Kidney (tissue), 14 donors: ENCODE measurements around the gene IPO11. TPM values are rescaled to one million over a fixed set of nuclear protein-coding genes. Genes with fewer than 3 reads are reported as not detected.

Source experiments
- DNase-seq, 5 donors: peaks; one replicate each; pipeline ENCODE4 v3.0.0-alpha.2; 2013 to 2020
- FAIRE-seq: peaks from 2 replicates; lab custom pipeline; 2012; peaks lifted over from hg19 to GRCh38; lab: Jason Lieb, UNC
- H3K27ac ChIP-seq, 2 donors: one replicate each; pipeline ENCODE4 v1.7.0; 2013; ENCODE audit warnings: low read depth in 2 of 2, low read length in 2 of 2, inconsistent platforms in 1 of 2
- H3K27me3 ChIP-seq: one replicate; pipeline ENCODE4 v1.7.1; 2013; ENCODE audit warnings: low read length, inconsistent platforms; ENCODE audit not compliant: control insufficient read depth, insufficient read depth
- H3K36me3 ChIP-seq, 3 donors: one replicate each; pipeline versions ENCODE4 v1.7.0 to v1.7.1; 2013; ENCODE audit warnings: low read length in 3 of 3, control low read depth in 1 of 3, inconsistent platforms in 1 of 3; ENCODE audit not compliant: insufficient read depth in 3 of 3, control insufficient read depth in 2 of 3
- H3K4me1 ChIP-seq, 3 donors: one replicate each; pipeline versions ENCODE4 v1.7.0 to v1.7.1; 2013; ENCODE audit warnings: low read length in 3 of 3, inconsistent platforms in 1 of 3, low read depth in 1 of 3; ENCODE audit not compliant: control insufficient read depth in 2 of 3, insufficient read depth in 2 of 3
- H3K4me3 ChIP-seq, 3 donors: one replicate each; pipeline versions ENCODE4 v1.7.0 to v1.8.1; 2013; ENCODE audit warnings: low read length in 3 of 3, control low read depth in 1 of 3, inconsistent platforms in 1 of 3
- H3K9ac ChIP-seq, 3 donors: one replicate each; pipeline versions ENCODE4 v1.7.0 to v1.7.1; 2013; ENCODE audit warnings: low read length in 3 of 3, control low read depth in 1 of 3, inconsistent platforms in 1 of 3
- H3K9me3 ChIP-seq, 3 donors: one replicate each; pipeline versions ENCODE4 v1.7.0 to v1.7.1; 2013; ENCODE audit warnings: low read length in 3 of 3, control low read depth in 1 of 3, inconsistent platforms in 1 of 3; ENCODE audit not compliant: control insufficient read depth in 2 of 3, insufficient read depth in 1 of 3
- intact Hi-C: fragments of 100-400 bp; cut with DNase I; formaldehyde crosslinking; loops from one replicate; pipeline ENCODE4 v1.11.1; 2022
- polyA plus RNA-seq: library from polyadenylated mRNA; stranded (reverse); fragments of 350-450 nt; fragmentation: Illumina TruSeq; extraction: RNeasy Lipid Tissue Mini Kit (QIAGEN cat#74804); gene quantifications from one replicate; pipeline ENCODE4 v1.2.3, GENCODE V29; 2014; ENCODE audit warnings: low read depth, low replicate concordance; ENCODE audit not compliant: insufficient read depth
- total RNA-seq: library from RNA; stranded (reverse); fragmentation: NEBNext Ultra II Directional; extraction: Animal tissue kit (Norgen Biotek cat#: 25700); gene quantifications from one replicate; pipeline ENCODE4 v1.2.1, GENCODE V29; 2021
- TF ChIP-seq, protein P1 (sequence below): IDR thresholded peaks from 3 replicates; pipeline ENCODE4 v1.5.1; 2012; ENCODE audit warnings: mild to moderate bottlenecking, moderate library complexity, borderline replicate concordance; ENCODE audit not compliant: insufficient read depth; ENCODE audit errors: extremely low read depth
- donor health status: control.
- donor health status: control.
- donor health status: control.
- donor health status: control.
- donor health status: control.
- donor health status: DM: yes; HTN: yes; CAD: no.
- donor health status: Normal renal cell carcinoma (clear cell type).

IPO11 gene
- total and polyA plus RNA-seq, 2 donors from 2014 or later, result 18.5 to 36.1 TPM

DNA sequence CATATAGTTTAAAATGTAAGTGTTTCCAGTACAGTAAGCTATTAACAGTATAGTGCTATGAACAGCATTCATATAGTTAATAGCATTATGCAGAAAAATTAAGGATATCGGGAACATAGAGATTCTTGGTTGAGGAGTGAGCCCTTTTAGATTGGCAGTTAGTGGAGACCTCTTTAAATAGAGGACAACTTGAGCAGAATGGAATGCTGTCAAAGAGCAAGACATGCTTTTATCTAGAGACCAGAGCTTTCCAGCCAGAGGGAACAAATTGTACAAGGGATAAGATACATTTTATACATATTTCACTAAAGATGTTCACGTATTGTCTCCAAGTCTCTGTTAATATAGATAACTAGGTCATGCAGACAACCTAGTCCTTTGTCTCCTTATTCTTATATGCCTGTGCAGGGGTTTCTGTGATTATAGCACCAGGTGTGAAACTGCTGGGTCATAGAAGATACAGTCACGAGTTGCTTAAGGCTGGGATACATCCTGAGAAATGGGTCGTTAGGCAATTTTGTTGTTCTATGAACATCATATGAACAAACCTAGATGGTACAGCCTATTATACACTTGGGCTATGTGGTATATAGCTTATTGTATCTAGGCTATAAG is 6.0 kb downstream of the IPO11 start:
- H3K4me3 ChIP-seq, result no peak overlapping the region
- no peak overlapping the region for H3K9ac ChIP-seq
- no peaks in the 10 kb centered on the region for H3K27me3 ChIP-seq
- intact Hi-C loops, result no loop called here
- peaks cover 0 to 2% (median 2%) of the 10 kb centered on the region in 3 donors for H3K4me1 ChIP-seq
- no peaks in the 10 kb centered on the region for H3K9me3 ChIP-seq
- TF ChIP-seq, protein P1, sequence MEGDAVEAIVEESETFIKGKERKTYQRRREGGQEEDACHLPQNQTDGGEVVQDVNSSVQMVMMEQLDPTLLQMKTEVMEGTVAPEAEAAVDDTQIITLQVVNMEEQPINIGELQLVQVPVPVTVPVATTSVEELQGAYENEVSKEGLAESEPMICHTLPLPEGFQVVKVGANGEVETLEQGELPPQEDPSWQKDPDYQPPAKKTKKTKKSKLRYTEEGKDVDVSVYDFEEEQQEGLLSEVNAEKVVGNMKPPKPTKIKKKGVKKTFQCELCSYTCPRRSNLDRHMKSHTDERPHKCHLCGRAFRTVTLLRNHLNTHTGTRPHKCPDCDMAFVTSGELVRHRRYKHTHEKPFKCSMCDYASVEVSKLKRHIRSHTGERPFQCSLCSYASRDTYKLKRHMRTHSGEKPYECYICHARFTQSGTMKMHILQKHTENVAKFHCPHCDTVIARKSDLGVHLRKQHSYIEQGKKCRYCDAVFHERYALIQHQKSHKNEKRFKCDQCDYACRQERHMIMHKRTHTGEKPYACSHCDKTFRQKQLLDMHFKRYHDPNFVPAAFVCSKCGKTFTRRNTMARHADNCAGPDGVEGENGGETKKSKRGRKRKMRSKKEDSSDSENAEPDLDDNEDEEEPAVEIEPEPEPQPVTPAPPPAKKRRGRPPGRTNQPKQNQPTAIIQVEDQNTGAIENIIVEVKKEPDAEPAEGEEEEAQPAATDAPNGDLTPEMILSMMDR, result no peak
- FAIRE-seq, result no peak
- peaks cover 0 to 4% (median 2%) of the 10 kb centered on the region in 3 donors for H3K36me3 ChIP-seq
- DNase-seq, result no peak
- H3K27ac ChIP-seq, result no peak overlapping the region

DNA sequence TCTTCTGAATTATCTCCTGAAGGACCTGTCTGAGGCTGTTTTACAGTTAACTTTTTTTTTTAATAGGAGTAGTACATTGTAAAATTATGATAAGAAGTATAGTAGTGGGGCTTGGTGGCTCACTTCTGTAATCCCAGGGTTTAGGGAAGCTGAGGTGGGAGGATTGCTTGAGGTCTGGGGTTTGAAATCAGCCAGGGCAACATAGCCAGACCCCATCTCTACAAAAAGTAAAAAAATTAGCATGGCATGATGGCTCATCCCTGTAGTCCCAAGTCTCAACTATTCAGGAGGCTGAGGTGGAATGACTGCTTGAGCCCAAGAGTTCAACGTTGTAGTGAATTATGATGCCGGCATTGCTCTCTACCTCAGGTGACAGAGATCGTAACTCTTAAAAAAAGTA is 7.0 kb downstream of the IPO11 start:
- no peak for DNase-seq
- H3K9me3 ChIP-seq, result no peaks in the 10 kb centered on the region
- H3K4me1 ChIP-seq, result no peaks in the 10 kb centered on the region
- FAIRE-seq, result no peak
- peaks cover 0 to 4% (median 2%) of the 10 kb centered on the region in 3 donors for H3K36me3 ChIP-seq
- no peak overlapping the region for H3K27ac ChIP-seq
- H3K27me3 ChIP-seq, result no peaks in the 10 kb centered on the region
- H3K4me3 ChIP-seq, result no peak overlapping the region
- TF ChIP-seq, protein P1, result no peak
- H3K9ac ChIP-seq, result no peak overlapping the region
- intact Hi-C loops, result no loop called here

DNA sequence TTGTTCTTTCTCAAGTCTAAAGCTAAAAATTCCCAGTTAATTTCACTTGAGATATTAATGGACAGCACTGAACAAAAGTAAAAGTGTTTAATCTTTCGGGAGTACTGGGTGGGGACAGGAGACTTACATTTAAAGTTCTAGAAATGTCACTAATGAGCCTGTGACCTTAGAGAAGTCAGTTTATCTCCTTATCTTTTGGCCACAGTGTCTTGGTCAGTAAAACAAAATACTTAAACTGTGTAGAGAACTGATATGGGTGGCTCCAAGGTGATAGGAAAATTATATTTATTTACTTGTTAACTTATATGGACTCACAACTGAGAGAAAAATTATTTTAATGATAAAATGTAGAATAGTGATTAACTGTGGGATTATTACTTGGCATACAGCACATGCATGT is 8.9 kb downstream of the IPO11 start:
- no peak overlapping the region for H3K27ac ChIP-seq
- no peaks in the 10 kb centered on the region for H3K27me3 ChIP-seq
- H3K9me3 ChIP-seq, result no peaks in the 10 kb centered on the region
- DNase-seq (no peak), FAIRE-seq (no peak)
- no peak overlapping the region for H3K4me3 ChIP-seq
- H3K9ac ChIP-seq, result no peak overlapping the region
- intact Hi-C loops, result no loop called here
- TF ChIP-seq, protein P1, result no peak
- H3K36me3 ChIP-seq, result peaks cover 0 to 4% (median 2%) of the 10 kb centered on the region in 3 donors
- no peaks in the 10 kb centered on the region for H3K4me1 ChIP-seq

DNA sequence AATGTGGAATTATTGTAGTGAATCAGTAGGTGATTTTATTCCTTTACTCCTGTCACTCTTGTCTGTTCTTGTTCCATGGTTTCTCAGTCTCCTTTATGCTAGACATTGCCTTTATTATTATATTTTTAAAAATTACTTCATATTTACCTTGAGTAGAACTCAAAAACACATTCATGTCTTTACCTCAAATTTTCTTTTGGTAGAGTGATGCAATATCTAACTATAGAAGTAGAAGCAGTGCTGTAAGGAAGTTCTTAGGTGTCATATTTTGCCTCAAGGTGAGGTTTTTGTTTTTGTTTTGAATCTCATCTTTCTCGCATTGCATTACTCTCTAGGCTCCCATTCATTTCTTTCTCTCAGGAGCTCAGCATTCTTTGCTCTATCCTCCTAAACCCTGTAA is 12.2 kb downstream of the IPO11 start:
- Histone ChIP-seq H3K27me3 (no peaks in the 10 kb centered on the region), H3K4me3 (no peak overlapping the region), H3K9ac (no peak overlapping the region), H3K4me1 (no peaks in the 10 kb centered on the region), H3K27ac (no peak overlapping the region), H3K36me3 (no peaks in the 10 kb centered on the region), H3K9me3 (no peaks in the 10 kb centered on the region)
- FAIRE-seq (no peak), DNase-seq (no peak)
- TF ChIP-seq, protein P1, result no peak
- intact Hi-C loops, result no loop called here
